ENCODE measurements around the gene EXTL1. TPM values are rescaled to one million over a fixed set of nuclear protein-coding genes. Genes with fewer than 3 reads are reported as not detected.

EXTL1 gene
- total and polyA plus RNA-seq, 2 of the 4 experiments (the other 2 are of a cell fraction) = 0.90 to 5.2 TPM

DNA sequence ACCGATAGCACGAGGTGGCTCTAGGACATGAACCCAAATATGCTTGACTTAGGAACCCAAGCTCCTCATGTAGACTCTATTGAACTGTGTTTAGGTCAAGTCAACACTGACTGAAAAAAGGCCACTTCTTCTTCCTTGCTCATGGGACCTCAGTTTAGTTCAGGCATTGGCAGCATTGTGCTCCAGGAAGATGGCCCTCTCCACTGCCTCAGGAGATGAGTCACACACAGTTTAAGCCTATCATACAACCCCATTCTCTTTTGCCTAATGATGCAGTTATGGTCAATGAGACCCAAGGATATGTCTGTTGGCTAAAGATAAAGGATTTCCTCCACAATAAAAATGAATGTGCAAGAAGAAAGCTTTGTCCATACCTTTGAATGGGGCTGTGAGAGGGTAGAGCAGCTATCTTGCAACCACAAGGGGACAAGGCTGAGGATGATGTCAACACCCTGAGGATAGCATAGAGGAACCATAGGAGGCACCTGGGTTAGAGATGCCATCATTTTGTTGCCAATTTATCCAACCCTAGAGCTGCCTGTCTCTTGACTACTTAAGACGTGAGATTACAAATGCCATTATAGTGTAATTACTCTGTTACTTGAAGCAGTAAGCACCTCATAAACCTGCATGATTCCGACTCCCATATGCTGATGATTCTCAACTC is 48.9 kb downstream of the EXTL1 start:
- no peak overlapping the region for H3K27ac ChIP-seq (ENCODE audit: insufficient read depth, low read length)
- no peak overlapping the region for H2AK9ac ChIP-seq (replicated peaks; ENCODE audit: low read depth, low read length, poor library complexity)
- no peak overlapping the region for H3K18ac ChIP-seq (ENCODE audit: low read depth, low read length)
- intact Hi-C loops (cut with micrococcal nuclease) (no loop called here), in situ Hi-C loops (cut with MboI; ENCODE audit: low sequenced_read_pairs) (no loop called here), dilution Hi-C loops (cut with HindIII; ENCODE audit: low sequenced_read_pairs, unreplicated experiment) (no loop called here)
- BruUV-seq (replicated peaks) = no TSS peak
- CTCF ChIA-PET = no interaction called here
- H2BK120ac ChIP-seq (ENCODE audit: low read depth, low read length) = no peak overlapping the region
- no peak overlapping the region for H4K5ac ChIP-seq (ENCODE audit: low read depth, low read length)
- H3K9me1 ChIP-seq (ENCODE audit: insufficient read depth, low read length) = no peaks in the 10 kb centered on the region
- WGBS, 2 experiments (ENCODE audit: extremely low coverage in 2 of 2, insufficient read length in 1 of 2) = no CpG with 5 or more reads among the region's 4 CpGs
- H3K4me3 ChIP-seq (ENCODE audit: insufficient read depth, low read depth, low read length) = no peak overlapping the region
- no peak overlapping the region for H2BK5ac ChIP-seq (ENCODE audit: low read depth, low read length, poor library complexity, severe bottlenecking)
- H3K79me1 ChIP-seq (ENCODE audit: low read depth in 1 of 2, low read length in 2 of 2) = no peaks in the 10 kb centered on the region
- H2AK5ac ChIP-seq (ENCODE audit: low read depth, low read length) = no peak overlapping the region
- ATAC-seq (ENCODE audit: low read depth) (no peak), DNase-seq (no peak)
- H2AFZ ChIP-seq (replicated peaks; ENCODE audit: low read length, poor library complexity) = no peak overlapping the region
- H3K4ac ChIP-seq (ENCODE audit: low read depth, low read length) = no peak overlapping the region
- no peak overlapping the region for H3K9ac ChIP-seq (ENCODE audit: low read depth, low read length)
- H2BK20ac ChIP-seq (ENCODE audit: low read depth, low read length) = no peak overlapping the region
- POLR2A ChIA-PET (ENCODE audit: unreplicated experiment) = no interaction called here
- H4K20me1 ChIP-seq (ENCODE audit: insufficient read depth, low read length) = no peaks in the 10 kb centered on the region
- no peak overlapping the region for H4K8ac ChIP-seq (ENCODE audit: low read depth in 2 of 2, low read length in 2 of 2)
- H3K14ac ChIP-seq (replicated peaks; ENCODE audit: low read depth, low read length) = no peak overlapping the region
- H3K4me2 ChIP-seq (ENCODE audit: low read depth, low read length) = no peak overlapping the region
- H3K9me3 ChIP-seq (ENCODE audit: control insufficient read depth, insufficient read depth, low read length) = no peaks in the 10 kb centered on the region
- H2BK15ac ChIP-seq (ENCODE audit: low read depth, low read length) = no peak overlapping the region
- peaks cover 67% of the 10 kb centered on the region for H3K27me3 ChIP-seq (ENCODE audit: control insufficient read depth, insufficient read depth, low read length)
- H3K36me3 ChIP-seq (ENCODE audit: control insufficient read depth, insufficient read depth, low read length) = no peaks in the 10 kb centered on the region
- H3K23ac ChIP-seq (ENCODE audit: low read depth, low read length) = no peak overlapping the region
- H3K56ac ChIP-seq (ENCODE audit: extremely low read depth, insufficient read depth, low read length) = no peak overlapping the region
- no peak overlapping the region for H4K91ac ChIP-seq (ENCODE audit: insufficient read depth, low read depth, low read length)
- no peak for TF ChIP-seq RFX5 (IDR thresholded peaks at IDR 0.05; ENCODE audit: low read depth, low read length)
- TF ChIP-seq RCOR1 (IDR thresholded peaks at IDR 0.05; ENCODE audit: insufficient replicate concordance, low read length) = no peak
- TF ChIP-seq RAD21 (IDR thresholded peaks at IDR 0.05; ENCODE audit: low read length) = no peak
- TF ChIP-seq, protein P1, sequence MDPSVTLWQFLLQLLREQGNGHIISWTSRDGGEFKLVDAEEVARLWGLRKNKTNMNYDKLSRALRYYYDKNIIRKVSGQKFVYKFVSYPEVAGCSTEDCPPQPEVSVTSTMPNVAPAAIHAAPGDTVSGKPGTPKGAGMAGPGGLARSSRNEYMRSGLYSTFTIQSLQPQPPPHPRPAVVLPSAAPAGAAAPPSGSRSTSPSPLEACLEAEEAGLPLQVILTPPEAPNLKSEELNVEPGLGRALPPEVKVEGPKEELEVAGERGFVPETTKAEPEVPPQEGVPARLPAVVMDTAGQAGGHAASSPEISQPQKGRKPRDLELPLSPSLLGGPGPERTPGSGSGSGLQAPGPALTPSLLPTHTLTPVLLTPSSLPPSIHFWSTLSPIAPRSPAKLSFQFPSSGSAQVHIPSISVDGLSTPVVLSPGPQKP (IDR thresholded peaks at IDR 0.05; ENCODE audit: borderline replicate concordance, low read depth, low read length) = no peak
- no peak for TF ChIP-seq BHLHE40 (IDR thresholded peaks at IDR 0.05; ENCODE audit: low read depth, low read length)
- no peak for TF ChIP-seq MXI1 (IDR thresholded peaks at IDR 0.05; ENCODE audit: borderline replicate concordance, low read depth, low read length)
- no peak for TF ChIP-seq NFE2L2 (IDR thresholded peaks at IDR 0.05; ENCODE audit: low read depth, low read length)
- TF ChIP-seq, protein P2, sequence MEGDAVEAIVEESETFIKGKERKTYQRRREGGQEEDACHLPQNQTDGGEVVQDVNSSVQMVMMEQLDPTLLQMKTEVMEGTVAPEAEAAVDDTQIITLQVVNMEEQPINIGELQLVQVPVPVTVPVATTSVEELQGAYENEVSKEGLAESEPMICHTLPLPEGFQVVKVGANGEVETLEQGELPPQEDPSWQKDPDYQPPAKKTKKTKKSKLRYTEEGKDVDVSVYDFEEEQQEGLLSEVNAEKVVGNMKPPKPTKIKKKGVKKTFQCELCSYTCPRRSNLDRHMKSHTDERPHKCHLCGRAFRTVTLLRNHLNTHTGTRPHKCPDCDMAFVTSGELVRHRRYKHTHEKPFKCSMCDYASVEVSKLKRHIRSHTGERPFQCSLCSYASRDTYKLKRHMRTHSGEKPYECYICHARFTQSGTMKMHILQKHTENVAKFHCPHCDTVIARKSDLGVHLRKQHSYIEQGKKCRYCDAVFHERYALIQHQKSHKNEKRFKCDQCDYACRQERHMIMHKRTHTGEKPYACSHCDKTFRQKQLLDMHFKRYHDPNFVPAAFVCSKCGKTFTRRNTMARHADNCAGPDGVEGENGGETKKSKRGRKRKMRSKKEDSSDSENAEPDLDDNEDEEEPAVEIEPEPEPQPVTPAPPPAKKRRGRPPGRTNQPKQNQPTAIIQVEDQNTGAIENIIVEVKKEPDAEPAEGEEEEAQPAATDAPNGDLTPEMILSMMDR (conservative IDR thresholded peaks at IDR 0.05; ENCODE audit: low read depth, low read length) = no peak
- no peak for TF ChIP-seq SMC3 (IDR thresholded peaks at IDR 0.05; ENCODE audit: low read depth, low read length)
- no peak for TF ChIP-seq FOS (IDR thresholded peaks at IDR 0.05; ENCODE audit: low read depth, low read length)
- TF ChIP-seq MAZ (IDR thresholded peaks at IDR 0.05; ENCODE audit: borderline replicate concordance, low read depth, low read length) = no peak
- no peak for TF ChIP-seq CHD1 (IDR thresholded peaks at IDR 0.05; ENCODE audit: low read depth, low read length)
- TF ChIP-seq MAFK (IDR thresholded peaks at IDR 0.05; ENCODE audit: low read depth, low read length) = no peak
- TF ChIP-seq CEBPB (IDR thresholded peaks at IDR 0.05; ENCODE audit: low read depth, low read length) = no peak
- TF ChIP-seq USF2 (IDR thresholded peaks at IDR 0.05; ENCODE audit: low read depth, low read length) = no peak
- no peak for TF ChIP-seq POLR2A (IDR thresholded peaks at IDR 0.05; ENCODE audit: low read depth, low read length)
- H3K4me1 ChIP-seq (ENCODE audit: control insufficient read depth, insufficient read depth, low read length) = no peaks in the 10 kb centered on the region

Data from IMR-90 (cell line).